Renal cortical epithelial cell (primary cell): ENCODE results near the gene TMEM254. TPM values are rescaled to one million over a fixed set of nuclear protein-coding genes. Genes with fewer than 3 reads are reported as not detected.
"Not testable (repeated sequence)": the region's sequence is repeated elsewhere in the genome, so short reads cannot be mapped to it uniquely, and the experiment has no call there.

ENCODE experiments used
- DNase-seq: peaks from one replicate; pipeline ENCODE4 v3.0.0-alpha.2; 2011; ENCODE audit warnings: low read depth
- total RNA-seq: library from RNA; depleted of rRNA; stranded (reverse); fragments of >200 nt; gene quantifications from 2 replicates; pipeline ENCODE4 v1.2.3, GENCODE V29; 2014

The TMEM254 gene
- total RNA-seq, 1 donor from 2014 or later, result 12.1 TPM

DNA sequence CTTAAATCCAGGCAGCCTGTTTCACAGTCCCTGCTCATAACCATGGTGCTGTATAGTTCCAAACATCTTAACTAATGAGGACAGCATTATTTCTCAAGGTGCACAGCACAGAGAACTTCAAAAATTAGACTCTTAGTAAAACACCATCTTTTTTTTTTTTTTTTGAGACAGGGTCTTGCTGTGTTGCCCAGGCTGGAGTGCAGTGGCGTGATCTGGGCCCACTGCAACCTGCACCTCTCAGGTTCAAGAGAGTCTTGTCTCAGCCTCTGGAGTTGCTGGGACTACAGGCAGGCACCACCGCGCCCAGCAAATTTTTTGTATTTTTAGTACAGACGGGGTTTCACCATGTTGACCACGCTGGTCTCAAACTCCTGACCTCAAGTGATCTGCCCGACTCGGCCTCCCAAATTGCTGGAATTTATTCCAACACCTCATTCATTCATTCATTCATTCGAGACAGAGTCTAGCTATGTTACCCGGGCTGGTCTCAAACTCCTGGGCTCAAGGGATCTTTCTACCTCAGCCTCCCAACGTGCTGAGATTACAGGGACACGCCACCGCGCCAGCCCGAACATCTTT, 507 bp upstream of the TMEM254 start:
- no peak for DNase-seq

DNA sequence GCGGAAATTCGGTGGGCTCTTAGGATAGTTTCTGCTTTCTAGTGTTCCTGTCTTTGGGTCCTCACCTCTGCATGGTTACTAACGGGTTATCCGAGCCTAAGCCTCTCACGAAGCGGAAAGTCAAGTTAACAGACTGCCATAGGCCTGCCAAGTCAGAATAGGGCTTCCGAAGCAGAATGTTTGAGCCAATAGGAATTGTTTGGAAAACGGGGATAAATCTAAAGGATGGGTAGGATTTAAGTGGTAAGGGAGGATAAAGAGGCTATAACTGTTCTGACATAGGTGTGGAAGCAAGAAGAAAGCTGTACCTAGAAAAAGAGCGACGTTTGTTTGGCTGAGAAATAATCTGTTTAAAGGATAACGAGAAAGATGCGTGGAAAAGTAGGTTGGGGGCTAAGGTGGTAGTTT, 851 bp downstream of the TMEM254 start:
- DNase-seq, result no peak

DNA sequence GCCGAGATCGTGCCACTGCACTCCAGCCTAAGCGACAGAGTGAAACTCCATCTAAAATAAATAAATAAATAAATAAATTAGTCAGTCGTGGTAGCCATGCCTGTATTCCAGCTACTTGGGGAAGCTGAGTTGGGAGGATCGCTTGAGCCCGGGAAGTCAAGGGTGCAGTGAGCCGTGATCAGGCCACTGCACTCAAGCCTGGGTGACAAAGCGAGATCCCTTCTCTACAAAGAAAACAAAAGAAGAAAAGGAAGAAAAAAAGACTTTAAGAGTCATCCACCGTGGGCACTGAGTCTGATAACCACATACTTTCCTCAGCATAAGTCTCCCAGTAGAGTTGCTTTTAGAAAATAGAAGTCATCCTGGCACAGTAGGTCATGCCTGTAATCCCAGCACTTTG, 2.6 kb downstream of the TMEM254 start:
- DNase-seq, result no peak

DNA sequence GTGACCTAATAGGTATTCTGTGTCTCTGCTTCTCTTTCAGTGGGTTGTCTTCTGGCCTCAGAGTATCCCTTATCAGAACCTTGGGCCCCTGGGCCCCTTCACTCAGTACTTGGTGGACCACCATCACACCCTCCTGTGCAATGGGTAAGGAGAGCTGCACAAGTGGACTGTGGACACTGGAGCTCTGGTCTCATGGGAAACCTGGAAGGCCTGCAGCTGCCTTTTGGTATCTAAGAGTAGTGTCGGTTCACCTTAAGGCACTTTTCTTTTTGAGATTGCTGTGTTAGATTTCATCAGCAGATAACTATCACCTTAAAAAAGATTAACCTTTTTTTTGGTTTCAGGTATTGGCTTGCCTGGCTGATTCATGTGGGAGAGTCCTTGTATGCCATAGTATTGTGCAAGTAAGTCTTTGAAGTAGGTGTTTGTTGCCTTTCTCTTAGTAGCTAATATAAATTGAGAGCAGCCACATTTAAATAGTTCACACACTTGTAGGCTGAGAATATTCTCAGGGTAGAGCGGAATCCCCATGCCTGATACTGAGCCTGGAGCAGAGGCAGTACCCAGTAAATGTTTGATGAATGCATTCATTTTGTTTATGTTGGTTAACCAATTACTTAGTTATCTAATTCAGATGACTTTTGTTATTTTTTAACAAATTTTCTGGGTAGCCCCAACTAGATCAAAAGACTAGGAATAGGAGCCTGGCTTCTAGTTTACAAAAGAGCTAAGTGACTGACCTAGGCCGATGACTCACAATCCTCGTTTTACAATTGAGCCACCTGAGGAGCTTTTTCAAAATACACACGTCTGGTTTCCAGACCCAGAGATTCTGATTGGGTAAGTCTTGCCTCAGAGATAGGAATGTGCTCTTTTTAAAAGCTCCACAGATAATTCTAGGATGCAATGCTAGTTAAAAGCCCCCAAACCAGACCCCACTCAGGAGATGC, 3.6 kb downstream of the TMEM254 start:
- peak; percentile 80 for DNase-seq

DNA sequence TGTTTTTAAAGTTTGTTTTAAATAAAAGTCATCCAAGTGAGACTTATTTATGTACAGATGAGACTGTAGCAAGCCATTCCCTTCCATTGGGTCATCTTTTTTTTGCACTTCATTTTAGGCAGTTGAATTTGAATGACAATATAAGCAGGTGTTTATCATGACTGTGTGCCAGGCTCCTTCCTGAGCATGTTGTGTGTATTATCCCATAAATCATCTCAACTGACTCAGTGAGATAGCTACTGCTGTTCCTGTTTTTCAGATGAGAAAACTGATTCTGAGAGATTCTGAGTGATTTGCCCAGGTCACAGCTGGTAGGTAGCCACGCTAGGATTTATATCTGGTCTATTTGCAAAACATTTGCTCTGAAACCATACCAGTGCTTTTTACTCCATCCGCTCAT, 11.7 kb downstream of the TMEM254 start:
- DNase-seq, result no peak

DNA sequence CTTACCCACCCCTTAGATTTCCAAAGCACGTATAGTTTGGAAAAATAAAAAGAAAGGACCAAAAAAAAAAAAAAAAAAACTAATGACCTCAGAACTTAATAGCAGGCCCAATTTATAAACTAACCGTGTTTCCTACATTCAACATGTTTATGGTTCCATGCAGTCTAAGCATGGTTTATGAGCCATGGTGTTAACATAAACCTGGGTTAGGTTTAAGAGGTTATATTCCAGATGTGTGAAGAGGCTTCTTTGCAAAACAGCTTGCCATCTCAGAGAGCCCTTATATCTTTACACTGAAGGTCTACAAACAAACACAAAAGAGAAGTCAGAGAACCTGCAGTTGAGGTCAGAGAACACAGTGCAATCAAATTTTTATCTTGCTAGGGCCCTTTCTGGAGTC, 15.8 kb downstream of the TMEM254 start:
- DNase-seq, result no peak

DNA sequence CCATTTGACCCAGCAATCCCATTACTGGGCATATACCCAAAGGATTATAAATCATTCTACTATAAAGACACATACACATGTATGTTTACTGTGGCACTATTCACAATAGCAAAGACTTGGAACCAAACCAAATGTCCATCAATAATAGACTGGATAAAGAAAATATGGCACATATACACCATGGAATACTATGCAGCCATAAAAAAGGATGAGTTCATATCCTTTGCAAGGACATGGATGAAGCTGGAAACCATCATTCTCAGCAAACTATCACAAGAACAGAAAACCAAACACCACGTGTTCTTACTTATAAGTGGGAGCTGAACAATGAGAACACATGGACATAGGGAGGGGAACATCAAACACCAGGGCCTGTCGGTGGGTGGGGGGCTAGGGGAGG, 19.8 kb downstream of the TMEM254 start:
- not testable (repeated sequence) for DNase-seq

DNA sequence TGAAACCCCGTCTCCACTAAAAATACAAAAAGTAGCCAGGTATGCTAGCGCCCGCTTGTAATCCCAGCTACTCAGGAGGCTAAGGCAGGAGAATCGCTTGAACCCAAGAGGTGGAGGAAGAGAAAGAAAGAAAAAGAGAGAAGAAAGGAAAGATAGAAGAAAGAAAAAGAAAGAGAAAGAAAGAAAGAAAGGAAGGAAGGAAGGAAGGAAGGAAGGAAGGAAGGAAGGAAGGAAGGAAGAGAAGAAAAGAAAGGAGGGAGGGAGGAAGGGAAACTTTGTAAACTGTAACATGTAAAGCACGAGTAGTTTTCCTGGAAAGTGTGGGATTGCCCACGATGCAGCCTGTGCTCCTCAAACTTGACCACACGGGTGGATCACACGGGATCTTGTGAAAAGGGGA, 20.8 kb downstream of the TMEM254 start:
- not testable (repeated sequence) for DNase-seq

DNA sequence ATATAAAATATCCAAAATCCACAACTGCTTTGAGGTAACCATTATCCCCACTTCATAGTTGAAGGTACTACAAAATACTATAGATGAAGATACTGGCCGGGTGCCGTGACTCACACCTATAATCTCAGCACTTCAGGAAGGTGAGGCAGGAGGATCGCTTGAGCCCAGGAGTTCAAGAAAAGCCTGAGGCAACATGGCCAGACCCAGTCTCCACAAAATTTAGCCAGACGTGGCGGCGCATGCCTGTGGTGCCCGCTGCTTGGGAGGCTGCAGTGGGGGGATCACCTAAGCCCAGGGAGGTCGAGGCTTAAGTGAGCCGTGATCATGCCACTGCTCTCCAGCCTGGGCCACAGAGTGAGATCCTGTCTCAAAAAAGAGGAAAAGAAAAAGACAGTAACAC, 21.7 kb downstream of the TMEM254 start:
- DNase-seq, result no peak

DNA sequence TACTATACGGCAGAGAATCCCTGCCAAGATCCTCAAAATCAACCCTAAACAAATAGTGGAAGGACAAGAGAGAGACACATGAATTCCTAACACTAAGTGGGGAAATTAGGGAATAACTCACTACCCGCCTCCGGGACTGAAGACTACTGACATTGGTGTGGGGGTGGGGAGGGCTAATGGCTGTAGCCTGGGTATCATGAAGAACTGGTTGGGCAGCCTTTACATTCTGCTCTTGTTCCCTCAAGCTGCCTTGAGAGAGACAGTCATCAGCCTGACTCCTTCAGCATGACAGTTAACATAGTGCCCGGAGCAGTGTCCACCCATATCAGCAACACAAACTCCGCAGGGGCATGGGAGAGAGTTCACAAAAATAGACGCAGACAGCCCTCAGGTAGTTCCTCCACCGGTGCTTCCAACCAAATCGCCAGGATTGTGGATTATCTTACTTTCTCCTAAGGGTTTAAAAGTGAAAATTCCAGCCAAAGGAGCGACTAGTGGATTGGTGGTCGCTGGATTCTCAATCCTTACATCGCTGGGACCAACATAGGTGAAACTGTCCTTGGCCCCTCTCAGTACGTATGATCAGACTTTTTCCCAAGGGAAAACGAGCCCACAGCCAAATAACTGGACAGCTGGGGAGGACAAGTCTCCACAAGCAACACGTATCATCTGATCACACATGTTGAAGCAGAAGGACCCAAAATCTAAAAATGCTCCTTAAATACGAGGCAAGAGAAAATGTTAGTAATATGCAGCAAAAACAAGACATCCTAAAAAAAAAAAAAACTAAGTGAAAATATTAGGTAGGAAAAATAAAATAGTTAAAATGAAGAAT, 22.6 kb downstream of the TMEM254 start:
- DNase-seq, result no peak

DNA sequence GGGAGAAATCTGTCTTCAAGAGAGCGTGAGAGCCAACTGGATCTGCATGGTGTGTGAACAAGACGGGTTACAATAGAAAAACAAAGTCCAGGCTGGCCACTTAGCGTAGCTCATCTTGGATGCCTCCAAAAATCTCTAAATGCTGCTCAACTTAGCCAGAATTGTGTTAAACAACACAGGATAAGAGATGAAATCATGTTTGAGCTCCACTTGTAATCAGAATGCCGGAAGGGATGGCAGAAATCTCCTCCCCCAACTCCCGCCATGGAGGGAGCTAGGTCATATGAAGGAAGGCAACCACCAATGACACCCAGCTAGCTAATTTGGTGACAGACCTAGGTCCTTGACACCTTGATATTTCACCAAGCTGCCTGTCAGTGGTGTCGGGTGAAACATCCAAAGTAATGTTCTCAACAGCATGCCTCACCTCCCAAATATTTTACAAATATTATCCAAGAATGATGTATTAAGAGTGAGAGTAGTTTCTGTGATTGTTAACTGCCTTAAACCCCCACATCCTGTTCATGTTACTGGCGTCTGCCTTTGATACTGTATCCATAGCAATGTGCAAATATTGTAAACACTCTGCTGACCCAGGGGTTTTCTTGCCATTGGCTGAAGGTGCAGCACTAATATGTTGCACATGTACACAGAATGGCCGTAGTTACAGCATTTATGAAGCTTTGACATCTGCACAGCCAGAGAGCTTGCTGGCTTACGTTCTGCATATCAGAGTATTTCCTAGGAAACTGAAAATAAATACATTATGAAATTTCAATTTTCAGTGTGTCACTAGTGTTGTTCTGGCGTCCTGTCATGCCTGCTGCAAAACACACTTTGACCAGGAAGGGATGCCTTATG, 25.8 kb downstream of the TMEM254 start:
- no peak for DNase-seq

DNA sequence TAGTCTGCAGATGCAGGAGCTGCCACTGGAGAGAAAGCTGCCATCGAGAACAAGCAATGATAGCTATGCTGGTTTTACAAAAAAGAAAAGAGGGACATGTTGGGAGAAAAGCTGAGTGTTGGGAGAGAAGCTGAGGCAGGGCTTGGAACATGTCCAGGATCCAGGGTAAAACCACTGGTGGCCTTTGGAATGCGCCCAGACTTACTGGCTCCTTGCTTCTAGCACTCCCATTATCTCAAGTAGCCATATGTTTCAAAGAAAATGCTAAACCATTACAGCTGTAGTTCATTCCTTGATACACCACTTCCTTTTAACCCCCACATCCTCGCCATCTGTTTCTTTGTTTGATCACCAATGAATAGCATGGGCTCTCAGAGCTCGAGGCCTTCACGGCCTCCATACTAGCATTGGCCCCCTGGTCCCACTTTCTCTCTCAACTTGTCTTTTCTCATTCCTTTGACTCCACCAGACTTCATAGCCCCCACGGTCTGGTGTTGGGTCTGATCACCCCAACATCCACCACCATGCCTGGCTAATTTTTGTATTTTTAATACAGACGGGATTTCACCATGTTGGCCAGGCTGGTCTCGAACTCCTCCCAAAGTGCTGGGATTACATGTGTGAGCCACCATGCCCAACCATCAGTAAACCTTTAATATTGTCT, 30.2 kb downstream of the TMEM254 start:
- DNase-seq, result no peak

DNA sequence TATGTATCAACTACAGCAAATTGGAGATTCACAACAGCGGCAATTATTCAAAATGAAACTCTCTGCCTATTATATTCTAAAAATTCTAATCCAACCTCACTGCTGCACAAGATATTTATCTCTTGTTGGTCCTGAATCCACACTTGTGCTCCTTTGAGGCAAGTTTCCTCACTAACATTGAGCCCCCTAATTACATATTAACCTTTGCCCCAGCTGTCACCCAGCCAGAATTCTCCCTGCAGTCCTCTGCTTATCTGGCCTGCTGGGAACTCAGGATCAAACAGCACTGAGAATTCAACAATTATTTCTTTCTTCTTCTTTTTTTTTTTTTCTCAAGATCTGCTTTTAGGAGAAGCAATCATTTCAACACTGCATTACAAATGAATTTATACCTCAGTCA, 32.5 kb downstream of the TMEM254 start:
- DNase-seq, result no peak

DNA sequence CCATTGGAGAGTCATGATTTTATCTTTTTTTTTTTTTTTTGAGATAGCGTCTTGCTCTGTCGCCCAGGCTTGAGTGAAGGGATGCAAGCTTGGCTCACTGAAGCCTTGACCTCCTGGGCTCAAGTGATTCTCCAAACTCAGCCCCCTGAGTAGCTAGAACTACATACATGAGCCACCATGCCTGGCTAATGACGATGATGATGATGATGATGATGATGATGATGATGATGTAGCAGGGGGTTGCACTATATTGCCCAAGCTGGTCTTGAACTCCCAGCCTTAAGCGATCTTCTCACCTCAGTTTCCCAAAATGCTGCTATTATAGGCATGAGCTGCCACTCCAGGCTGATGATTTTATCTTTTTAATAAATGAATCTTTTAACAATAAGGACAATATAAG, 40.2 kb downstream of the TMEM254 start:
- no peak for DNase-seq

DNA sequence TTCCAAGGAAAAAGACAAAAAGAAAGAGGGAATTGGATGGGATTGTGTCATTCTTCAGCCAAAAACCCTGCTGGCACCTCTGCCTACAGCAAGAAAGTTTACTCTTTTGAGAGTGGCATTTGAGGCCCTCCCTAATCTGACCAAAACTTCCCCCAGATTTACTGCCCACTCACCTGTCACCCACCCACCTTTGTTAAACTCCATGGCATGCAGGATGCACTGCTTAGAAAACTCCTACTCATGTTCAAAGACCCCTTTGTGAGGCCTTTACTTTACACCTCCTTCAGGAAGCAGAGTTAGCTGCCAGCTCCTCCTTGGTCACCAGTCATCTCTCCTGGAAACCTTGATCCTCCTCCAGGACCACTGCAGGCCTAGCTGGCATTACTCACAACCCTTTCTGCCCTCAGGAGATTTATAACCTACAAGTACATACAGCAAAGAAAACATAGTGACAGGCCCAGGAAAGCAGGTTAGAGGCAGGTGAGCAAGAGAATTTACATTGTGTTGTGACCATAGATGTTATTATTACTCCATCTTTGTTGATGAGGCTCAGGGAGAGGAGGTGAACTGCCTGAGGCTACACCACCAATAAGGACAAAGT, 43.7 kb downstream of the TMEM254 start:
- peak; percentile 12 for DNase-seq

DNA sequence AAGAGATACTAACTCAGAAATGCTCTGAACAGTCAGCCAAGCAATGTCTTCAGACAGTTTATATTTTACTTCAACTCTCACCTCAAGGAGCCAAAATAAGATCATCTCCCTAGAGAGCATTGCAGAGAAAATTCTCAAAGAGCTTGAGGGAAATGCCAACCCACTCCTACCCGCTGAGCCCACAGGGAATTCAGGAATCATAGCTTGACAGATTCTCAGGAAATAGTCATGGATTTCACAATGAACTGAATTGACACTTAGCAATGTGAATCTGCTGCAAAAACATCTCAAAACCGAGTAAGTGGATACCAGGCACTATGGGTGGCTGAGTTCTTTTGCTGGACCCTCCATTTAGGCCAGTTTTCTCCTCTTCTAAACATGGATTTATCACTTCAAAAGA, 44.3 kb downstream of the TMEM254 start:
- DNase-seq, result no peak

DNA sequence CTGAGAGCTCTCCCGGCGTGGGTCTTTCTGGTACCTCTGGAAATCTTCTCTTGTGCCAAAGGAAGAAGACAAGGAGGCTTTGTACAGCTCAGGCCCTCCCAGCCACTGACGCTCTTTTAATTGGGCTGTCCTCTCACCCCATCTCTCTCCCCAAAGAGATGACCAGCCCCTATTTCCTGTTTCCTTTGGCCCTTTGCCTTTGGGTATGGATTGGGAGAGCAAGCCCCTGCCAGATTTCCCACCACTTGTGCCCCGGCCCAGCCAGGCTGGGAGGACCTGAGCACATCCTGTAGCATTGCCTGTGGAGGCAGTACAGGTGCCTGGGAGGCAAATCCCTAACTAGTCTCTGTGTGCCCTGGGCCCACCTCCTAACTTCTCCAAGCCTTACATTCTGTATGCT, 48.4 kb downstream of the TMEM254 start:
- DNase-seq, result no peak

DNA sequence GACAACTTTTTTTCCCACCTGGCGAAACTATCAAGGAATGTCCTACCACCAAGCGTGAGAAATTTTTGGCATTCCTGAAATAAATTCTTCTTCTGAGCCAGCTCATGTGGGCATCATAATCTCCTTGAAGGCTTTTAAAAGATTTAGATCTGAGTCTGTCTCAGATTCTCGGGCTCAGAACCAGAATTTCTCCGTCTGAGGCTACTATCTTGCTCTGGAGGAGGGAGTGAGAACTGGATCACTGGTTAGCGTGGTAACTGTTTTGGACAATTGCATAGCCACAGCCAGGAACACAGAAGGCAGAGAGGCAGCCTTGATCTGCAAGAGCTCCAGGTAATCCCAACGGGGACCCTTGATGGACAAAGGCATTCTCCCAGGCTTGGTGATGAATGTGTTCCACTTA, 53.0 kb downstream of the TMEM254 start:
- DNase-seq, result peak; percentile 22

DNA sequence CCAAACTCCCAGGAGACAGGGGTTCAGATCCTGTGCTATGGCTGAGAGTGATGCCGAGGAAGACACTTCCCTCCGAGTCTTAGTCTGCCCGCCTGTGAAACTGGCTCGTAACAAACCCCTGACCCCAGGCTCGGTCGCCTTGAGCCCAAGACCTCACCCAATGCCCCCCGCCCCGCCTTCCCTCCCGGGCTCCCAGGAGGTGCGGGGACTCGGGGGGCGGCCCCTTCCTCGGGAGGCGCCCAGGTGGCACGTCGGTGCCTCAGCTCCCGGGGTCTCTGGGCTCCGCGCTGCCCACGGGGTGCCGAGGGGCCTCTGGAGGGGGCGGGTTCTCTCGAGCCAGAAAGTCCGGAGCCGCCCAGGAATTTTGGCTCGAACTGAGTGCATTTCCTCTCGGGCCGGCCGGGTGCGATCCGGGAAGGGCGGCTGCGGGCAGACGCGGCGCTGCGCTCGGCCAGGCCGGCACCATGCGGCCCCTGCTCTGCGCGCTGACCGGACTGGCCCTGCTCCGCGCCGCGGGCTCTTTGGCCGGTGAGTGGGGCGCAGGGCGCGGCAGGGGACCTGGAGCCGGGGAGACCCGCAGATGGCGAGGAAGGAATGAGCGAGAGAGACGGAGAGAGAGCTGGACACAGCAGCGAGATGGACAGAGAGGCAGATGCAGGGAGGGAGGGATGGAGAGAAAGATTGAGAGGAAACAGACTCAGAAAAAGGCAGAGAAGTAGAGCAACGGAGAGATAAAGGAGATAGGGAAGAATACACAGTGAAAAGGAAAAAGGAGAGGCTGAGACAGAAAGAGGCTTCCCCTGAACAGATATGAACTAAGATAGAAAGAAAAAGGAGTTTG, 54.1 kb downstream of the TMEM254 start, which contains the start of gene PLAC9:
Gene PLAC9 (plus strand): TSS at position 432 of the 841 bp plus-strand sequence. CDS start 33 bp downstream, at position 465.
- DNase-seq, result no peak
